Inferior parietal cortex (tissue), 1 donor: Measurements from ENCODE around the gene NEUROG2.
"Not testable (repeated sequence)": the region's sequence is repeated elsewhere in the genome, so short reads cannot be mapped to it uniquely, and the experiment has no call there.

Source experiments
- DNase-seq: peaks from one replicate; pipeline ENCODE4 v3.0.0-alpha.2; 2016; ENCODE audit errors: extremely low spot score

The NEUROG2 gene

GRCh38 chr4:112492321-112492720 lies 23.7 kb downstream of the NEUROG2 start:
- DNase-seq = no peak

- not testable (repeated sequence) for DNase-seq
These were observed 25.2 kb downstream of the NEUROG2 start for GRCh38 chr4:112490808-112491207.

- no peak for DNase-seq
These were observed 30.1 kb downstream of the NEUROG2 start for GRCh38 chr4:112485930-112486329.

GRCh38 chr4:112473985-112474384 lies 42.0 kb downstream of the NEUROG2 start:
- no peak for DNase-seq

GRCh38 chr4:112472318-112472717 lies 43.7 kb downstream of the NEUROG2 start:
- no peak for DNase-seq
